Neuronal stem cell (in vitro differentiated cells): Measurements from ENCODE around the gene TIMM23.
"Not testable (repeated sequence)": the region's sequence is repeated elsewhere in the genome, so short reads cannot be mapped to it uniquely, and the experiment has no call there.

Experiments
- DNase-seq: peaks from one replicate; pipeline ENCODE4 v3.0.0-alpha.2; 2013; ENCODE audit warnings: low spot score
- H2AFZ ChIP-seq: one replicate; pipeline ENCODE4 v1.6.1; 2013; ENCODE audit warnings: mild to moderate bottlenecking, low read length, inconsistent platforms
- H2AK5ac ChIP-seq: 2 replicates; pipeline ENCODE4 v1.6.1; 2013; ENCODE audit warnings: low read depth, mild to moderate bottlenecking, inconsistent platforms, low read length, moderate library complexity, mixed read lengths
- H2BK120ac ChIP-seq: 2 replicates; pipeline ENCODE4 v1.6.1; 2013; ENCODE audit warnings: low read depth, mild to moderate bottlenecking, inconsistent platforms, low read length, moderate library complexity, mixed read lengths
- H2BK12ac ChIP-seq: one replicate; pipeline ENCODE4 v1.6.1; 2013; ENCODE audit warnings: low read length, inconsistent platforms
- H2BK15ac ChIP-seq: 2 replicates; pipeline ENCODE4 v1.6.1; 2013; ENCODE audit warnings: mild to moderate bottlenecking, low read length, inconsistent platforms, mixed read lengths
- H2BK5ac ChIP-seq: one replicate; pipeline ENCODE4 v1.6.1; 2013; ENCODE audit warnings: inconsistent platforms, mild to moderate bottlenecking, low read length, moderate library complexity
- H3K14ac ChIP-seq: one replicate; pipeline ENCODE4 v1.6.1; 2013; ENCODE audit warnings: low read length, inconsistent platforms
- H3K18ac ChIP-seq: 2 replicates; pipeline ENCODE4 v1.6.1; 2013; ENCODE audit warnings: low read length, inconsistent platforms
- H3K23ac ChIP-seq: 2 replicates; pipeline ENCODE4 v1.6.1; 2013; ENCODE audit warnings: low read depth, mild to moderate bottlenecking, mixed read lengths, low read length, inconsistent platforms; ENCODE audit not compliant: poor library complexity
- H3K27ac ChIP-seq: replicated peaks from 3 replicates; pipeline ENCODE4 v1.5.1; 2013; ENCODE audit warnings: low read length, inconsistent platforms
- H3K27me3 ChIP-seq, 3 experiments: 2 replicates each; pipeline ENCODE4 v1.6.1; 2013; ENCODE audit warnings: low read length in 3 of 3, mild to moderate bottlenecking in 2 of 3, inconsistent platforms in 1 of 3, low read depth in 1 of 3, mixed read lengths in 1 of 3, moderate library complexity in 1 of 3; ENCODE audit not compliant: control insufficient read depth in 3 of 3, insufficient read depth in 3 of 3
- H3K36me3 ChIP-seq, 2 donors: replicated peaks in 1 of 2; 2 replicates each; pipeline ENCODE4 v1.6.1; 2013; ENCODE audit warnings: low read length in 2 of 2; ENCODE audit not compliant: control insufficient read depth in 2 of 2, insufficient read depth in 2 of 2
- H3K4ac ChIP-seq: 2 replicates; pipeline ENCODE4 v1.6.1; 2013; ENCODE audit warnings: inconsistent platforms, mild to moderate bottlenecking, low read length, moderate library complexity
- H3K4me1 ChIP-seq, 2 donors: 1 replicate in 1 of 2; 2 replicates in 1 of 2; pipeline ENCODE4 v1.6.1; 2013; ENCODE audit warnings: low read length in 2 of 2, low read depth in 1 of 2; ENCODE audit not compliant: control insufficient read depth in 2 of 2, insufficient read depth in 1 of 2
- H3K4me2 ChIP-seq: one replicate; pipeline ENCODE4 v1.6.1; 2013; ENCODE audit warnings: mild to moderate bottlenecking, low read length, inconsistent platforms; ENCODE audit not compliant: insufficient read depth, poor library complexity, severe bottlenecking
- H3K4me3 ChIP-seq, 2 donors: 2 replicates each; pipeline ENCODE4 v1.5.1; 2013; ENCODE audit warnings: low read length in 2 of 2, mild to moderate bottlenecking in 2 of 2, inconsistent platforms in 1 of 2, moderate library complexity in 1 of 2
- H3K79me1 ChIP-seq: one replicate; pipeline ENCODE4 v1.6.1; 2013; ENCODE audit warnings: low read depth, mild to moderate bottlenecking, inconsistent platforms, low read length, moderate library complexity
- H3K9ac ChIP-seq: one replicate; pipeline ENCODE4 v1.6.1; 2013; ENCODE audit warnings: mild to moderate bottlenecking, low read depth, low read length, inconsistent platforms; ENCODE audit not compliant: poor library complexity
- H3K9me3 ChIP-seq, 2 donors: replicated peaks in 1 of 2; 2 replicates each; pipeline versions ENCODE3 to v1.6.1; 2013; ENCODE audit warnings: low read length in 2 of 2, mild to moderate bottlenecking in 2 of 2, inconsistent platforms in 1 of 2, low read depth in 1 of 2, mixed read lengths in 1 of 2, moderate library complexity in 1 of 2; ENCODE audit not compliant: control insufficient read depth in 2 of 2, insufficient read depth in 1 of 2
- H4K8ac ChIP-seq: one replicate; pipeline ENCODE4 v1.6.1; 2013; ENCODE audit warnings: low read depth, mild to moderate bottlenecking, inconsistent platforms, low read length, moderate library complexity
- H4K91ac ChIP-seq: one replicate; pipeline ENCODE4 v1.6.1; 2013; ENCODE audit warnings: low read length, low read depth, mild to moderate bottlenecking, inconsistent platforms; ENCODE audit not compliant: poor library complexity
- WGBS, 2 donors: extraction: QIAGEN DNeasy Blood & Tissue Kit; methylation state at CpG; one replicate each; pipeline ENCODE4 v1.1.7; 2013; ENCODE audit warnings: missing lambda C conversion rate in 2 of 2, mixed read lengths in 1 of 2; ENCODE audit not compliant: insufficient read length in 2 of 2, insufficient replicate concordance in 1 of 2; ENCODE audit errors: extremely low coverage in 2 of 2; 5-methylcytosine and 5-hydroxymethylcytosine counted together

TIMM23 gene

GRCh38 chr10:45962686-45963452, 9.4 kb upstream of the TIMM23 start:
- H2BK120ac ChIP-seq, H3K4ac ChIP-seq, H3K79me1 ChIP-seq, H2AFZ ChIP-seq, H3K4me1 ChIP-seq, H3K36me3 ChIP-seq, H3K4me2 ChIP-seq, H3K9me3 ChIP-seq, H3K27ac ChIP-seq, H4K8ac ChIP-seq, H2BK5ac ChIP-seq, H2BK12ac ChIP-seq, H3K18ac ChIP-seq, H3K27me3 ChIP-seq, H3K14ac ChIP-seq, H3K9ac ChIP-seq, H2BK15ac ChIP-seq, H3K23ac ChIP-seq, DNase-seq, H4K91ac ChIP-seq, H3K4me3 ChIP-seq, H2AK5ac ChIP-seq: not testable (repeated sequence)
- no CpG with 5 or more reads among the region's 6 CpGs for WGBS, 2 donors

- DNase-seq, H3K27ac ChIP-seq: not testable (repeated sequence)
Observed at GRCh38 chr10:45971019-45971418, 1.3 kb upstream of the TIMM23 start.

GRCh38 chr10:45971742-45972105, 565 bp upstream of the TIMM23 start:
- Histone ChIP-seq H3K4me2 (peak overlapping the region; percentile 45), H2AFZ (peak overlapping the region; percentile 91), H3K9ac (peak overlapping the region; percentile 93), H3K4me3 (peak overlapping the region; percentile 72 to 91), H3K36me3 (peaks cover 0 to 12% of the 10 kb centered on the region in 2 donors)
- not testable (repeated sequence) for H3K23ac ChIP-seq, H2AK5ac ChIP-seq, H4K91ac ChIP-seq, DNase-seq, H3K79me1 ChIP-seq, H4K8ac ChIP-seq, H3K14ac ChIP-seq, H3K4ac ChIP-seq, H3K4me1 ChIP-seq, H3K27ac ChIP-seq, H2BK5ac ChIP-seq, H3K18ac ChIP-seq, H2BK120ac ChIP-seq, H3K27me3 ChIP-seq, H3K9me3 ChIP-seq, H2BK12ac ChIP-seq, H2BK15ac ChIP-seq
- no CpG with 5 or more reads among the region's 25 CpGs for WGBS, 2 donors

More at GRCh38 chr10:45971019-45971418, 1.3 kb upstream of the TIMM23 start:
- peak overlapping the region in 1 of 2 donors; percentile 72 for H3K4me3 ChIP-seq
- not testable (repeated sequence) for H2AK5ac ChIP-seq, H3K23ac ChIP-seq, H3K36me3 ChIP-seq, H2BK15ac ChIP-seq, H3K18ac ChIP-seq, H2BK120ac ChIP-seq, H3K4ac ChIP-seq, H3K9ac ChIP-seq, H3K4me2 ChIP-seq, H4K91ac ChIP-seq, H3K4me1 ChIP-seq, H3K79me1 ChIP-seq, H3K9me3 ChIP-seq, H2AFZ ChIP-seq, H2BK5ac ChIP-seq, H3K27me3 ChIP-seq, H2BK12ac ChIP-seq, H4K8ac ChIP-seq, H3K14ac ChIP-seq
- WGBS, 2 donors, result no CpG with 5 or more reads among the region's 14 CpGs

- Histone ChIP-seq H3K36me3 (peaks cover 0 to 16% of the 10 kb centered on the region in 2 donors), H3K4me3 (peak overlapping the region; percentile 72 to 91), H2AFZ (peak overlapping the region; percentile 91), H3K27ac (peak overlapping the region; percentile 61), H3K4me2 (peak overlapping the region; percentile 62)
- not testable (repeated sequence) for H3K18ac ChIP-seq, H2BK12ac ChIP-seq, H3K9me3 ChIP-seq, H4K91ac ChIP-seq, H3K4me1 ChIP-seq, DNase-seq, H2BK120ac ChIP-seq, H3K4ac ChIP-seq, H2BK5ac ChIP-seq, H3K23ac ChIP-seq, H3K27me3 ChIP-seq, H3K14ac ChIP-seq, H3K79me1 ChIP-seq, H3K9ac ChIP-seq, H4K8ac ChIP-seq, H2AK5ac ChIP-seq, H2BK15ac ChIP-seq
- no CpG with 5 or more reads among the region's 10 CpGs for WGBS, 2 donors
Observed at GRCh38 chr10:45972813-45973169, 502 bp downstream of the TIMM23 start.
